ENCODE data around the gene MTTP. TPM values are rescaled to one million over a fixed set of nuclear protein-coding genes. Genes with fewer than 3 reads are reported as not detected.

MTTP gene
- polyA plus RNA-seq, 1 donor (not counting 4 experiments of a cell fraction or from before 2014, with no cell fraction given): 0.05 TPM

DNA sequence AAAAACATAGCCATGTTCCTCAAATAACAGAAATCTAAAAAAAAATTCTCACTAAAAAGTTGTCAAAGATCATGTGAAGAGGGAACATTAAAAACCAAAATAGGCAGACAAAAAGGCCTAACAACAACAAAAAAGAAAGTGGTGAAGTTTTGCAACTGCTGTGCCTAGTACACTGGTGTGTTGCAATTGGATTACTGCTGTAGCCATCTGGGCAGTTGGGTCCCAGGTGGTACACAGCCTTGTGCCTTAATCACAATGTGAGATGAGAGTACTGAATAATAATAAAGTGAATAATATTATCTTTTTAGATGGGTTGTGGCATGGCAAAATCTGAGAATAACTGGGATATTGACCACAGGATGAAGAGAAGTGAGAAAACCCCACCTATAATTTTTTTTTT is 71.0 kb downstream of the MTTP start:
- H3K4me1 ChIP-seq (ENCODE audit: control insufficient read depth, extremely low read depth, insufficient read depth, low read length): no peaks in the 10 kb centered on the region
- H3K4me2 ChIP-seq (ENCODE audit: control insufficient read depth, extremely low read depth, insufficient read depth, low read depth, low read length): no peak overlapping the region
- no peaks in the 10 kb centered on the region for H3K9me1 ChIP-seq (ENCODE audit: control insufficient read depth, extremely low read depth, insufficient read depth, low read length)
- dilution Hi-C loops (cut with MboI; ENCODE audit: extremely low pct_ligation_motif_present, low sequenced_read_pairs): no loop called here
- FAIRE-seq (no peak), DNase-seq (ENCODE audit: low read depth, low spot score) (no peak)
- no peaks in the 10 kb centered on the region for H3K36me3 ChIP-seq (ENCODE audit: control insufficient read depth in 2 of 2, extremely low read depth in 1 of 2, insufficient read depth in 2 of 2, low read length in 2 of 2)
- H3K27ac ChIP-seq (ENCODE audit: control insufficient read depth, insufficient read depth, low read length): no peak overlapping the region
- TF ChIP-seq, protein P1, sequence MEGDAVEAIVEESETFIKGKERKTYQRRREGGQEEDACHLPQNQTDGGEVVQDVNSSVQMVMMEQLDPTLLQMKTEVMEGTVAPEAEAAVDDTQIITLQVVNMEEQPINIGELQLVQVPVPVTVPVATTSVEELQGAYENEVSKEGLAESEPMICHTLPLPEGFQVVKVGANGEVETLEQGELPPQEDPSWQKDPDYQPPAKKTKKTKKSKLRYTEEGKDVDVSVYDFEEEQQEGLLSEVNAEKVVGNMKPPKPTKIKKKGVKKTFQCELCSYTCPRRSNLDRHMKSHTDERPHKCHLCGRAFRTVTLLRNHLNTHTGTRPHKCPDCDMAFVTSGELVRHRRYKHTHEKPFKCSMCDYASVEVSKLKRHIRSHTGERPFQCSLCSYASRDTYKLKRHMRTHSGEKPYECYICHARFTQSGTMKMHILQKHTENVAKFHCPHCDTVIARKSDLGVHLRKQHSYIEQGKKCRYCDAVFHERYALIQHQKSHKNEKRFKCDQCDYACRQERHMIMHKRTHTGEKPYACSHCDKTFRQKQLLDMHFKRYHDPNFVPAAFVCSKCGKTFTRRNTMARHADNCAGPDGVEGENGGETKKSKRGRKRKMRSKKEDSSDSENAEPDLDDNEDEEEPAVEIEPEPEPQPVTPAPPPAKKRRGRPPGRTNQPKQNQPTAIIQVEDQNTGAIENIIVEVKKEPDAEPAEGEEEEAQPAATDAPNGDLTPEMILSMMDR (optimal IDR thresholded peaks at IDR 0.05 in 1 of 3, IDR thresholded peaks at IDR 0.05 in 1 of 3, conservative IDR thresholded peaks at IDR 0.05 in 1 of 3; ENCODE audit: extremely low read depth in 1 of 3, insufficient read depth in 2 of 3, low read length in 3 of 3): no peak
- TF ChIP-seq EZH2 (IDR thresholded peaks at IDR 0.05; ENCODE audit: low read length): no peak
- no peaks in the 10 kb centered on the region for H3K79me2 ChIP-seq (ENCODE audit: control insufficient read depth, insufficient read depth, low read length)
- H3K4me3 ChIP-seq (ENCODE audit: control insufficient read depth in 2 of 3, extremely low read depth in 1 of 3, insufficient read depth in 2 of 3, low read depth in 1 of 3, low read length in 3 of 3): no peak overlapping the region
- H3K9ac ChIP-seq (ENCODE audit: control insufficient read depth, extremely low read depth, insufficient read depth, low read length): no peak overlapping the region
- H2AFZ ChIP-seq (ENCODE audit: control insufficient read depth, low read length): no peak overlapping the region
- no peaks in the 10 kb centered on the region for H4K20me1 ChIP-seq (ENCODE audit: control insufficient read depth, extremely low read depth, insufficient read depth, low read length)
- no peaks in the 10 kb centered on the region for H3K9me3 ChIP-seq (ENCODE audit: control insufficient read depth, low read depth, low read length)
- H3K27me3 ChIP-seq (ENCODE audit: control insufficient read depth, extremely low read depth, insufficient read depth, low read length): peaks cover 7% of the 10 kb centered on the region

DNA sequence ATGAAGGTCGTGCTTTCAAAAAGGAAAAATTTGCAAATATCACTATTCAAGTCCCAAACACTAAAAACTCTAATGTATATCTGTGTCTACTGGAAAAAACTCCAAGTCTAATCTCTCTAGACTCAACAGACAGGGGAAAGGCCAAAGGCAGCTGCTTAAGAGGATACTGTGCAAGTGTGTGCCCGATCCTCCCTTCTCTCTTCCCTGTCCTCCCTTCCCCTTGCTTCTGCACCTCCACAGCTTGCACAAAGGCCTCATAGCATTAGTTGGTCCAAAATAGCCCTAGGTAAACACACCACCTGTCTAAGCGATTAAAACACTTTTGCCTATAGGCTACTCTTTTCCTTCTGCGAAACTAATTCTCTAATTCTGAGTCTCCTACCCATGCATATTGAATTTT is 72.4 kb downstream of the MTTP start:
- dilution Hi-C loops (cut with MboI; ENCODE audit: extremely low pct_ligation_motif_present, low sequenced_read_pairs): no loop called here
- DNase-seq (ENCODE audit: low read depth, low spot score): no peak
- Histone ChIP-seq H3K27me3 (ENCODE audit: control insufficient read depth, extremely low read depth, insufficient read depth, low read length) (peaks cover 19% of the 10 kb centered on the region), H3K36me3 (ENCODE audit: control insufficient read depth in 2 of 2, extremely low read depth in 1 of 2, insufficient read depth in 2 of 2, low read length in 2 of 2) (no peaks in the 10 kb centered on the region), H3K79me2 (ENCODE audit: control insufficient read depth, insufficient read depth, low read length) (no peaks in the 10 kb centered on the region), H3K4me2 (ENCODE audit: control insufficient read depth, extremely low read depth, insufficient read depth, low read depth, low read length) (no peak overlapping the region), H2AFZ (ENCODE audit: control insufficient read depth, low read length) (no peak overlapping the region), H3K9me3 (ENCODE audit: control insufficient read depth, low read depth, low read length) (no peaks in the 10 kb centered on the region), H3K9me1 (ENCODE audit: control insufficient read depth, extremely low read depth, insufficient read depth, low read length) (no peaks in the 10 kb centered on the region), H3K4me1 (ENCODE audit: control insufficient read depth, extremely low read depth, insufficient read depth, low read length) (no peaks in the 10 kb centered on the region), H3K4me3 (ENCODE audit: control insufficient read depth in 2 of 3, extremely low read depth in 1 of 3, insufficient read depth in 2 of 3, low read depth in 1 of 3, low read length in 3 of 3) (no peak overlapping the region), H3K9ac (ENCODE audit: control insufficient read depth, extremely low read depth, insufficient read depth, low read length) (no peak overlapping the region), H3K27ac (ENCODE audit: control insufficient read depth, insufficient read depth, low read length) (no peak overlapping the region), H4K20me1 (ENCODE audit: control insufficient read depth, extremely low read depth, insufficient read depth, low read length) (no peaks in the 10 kb centered on the region)
- no peak for FAIRE-seq
- TF ChIP-seq EZH2 (IDR thresholded peaks at IDR 0.05; ENCODE audit: low read length): no peak
- TF ChIP-seq, protein P1 (optimal IDR thresholded peaks at IDR 0.05 in 1 of 3, IDR thresholded peaks at IDR 0.05 in 1 of 3, conservative IDR thresholded peaks at IDR 0.05 in 1 of 3; ENCODE audit: extremely low read depth in 1 of 3, insufficient read depth in 2 of 3, low read length in 3 of 3): no peak

Measured in keratinocyte (primary cell).